HG02798 (cell line): Measurements from ENCODE around the gene PASD1.
A peak's percentile ranks its signal among the peaks of the same experiment; 100 is the strongest.

ENCODE experiments used
- ATAC-seq: cut with Tn5 transposase; IDR thresholded peaks from one replicate; pipeline ENCODE4 v1.9.1; 2021; ENCODE audit warnings: mild to moderate bottlenecking; ENCODE audit not compliant: unreplicated experiment, poor library complexity

PASD1 gene

DNA sequence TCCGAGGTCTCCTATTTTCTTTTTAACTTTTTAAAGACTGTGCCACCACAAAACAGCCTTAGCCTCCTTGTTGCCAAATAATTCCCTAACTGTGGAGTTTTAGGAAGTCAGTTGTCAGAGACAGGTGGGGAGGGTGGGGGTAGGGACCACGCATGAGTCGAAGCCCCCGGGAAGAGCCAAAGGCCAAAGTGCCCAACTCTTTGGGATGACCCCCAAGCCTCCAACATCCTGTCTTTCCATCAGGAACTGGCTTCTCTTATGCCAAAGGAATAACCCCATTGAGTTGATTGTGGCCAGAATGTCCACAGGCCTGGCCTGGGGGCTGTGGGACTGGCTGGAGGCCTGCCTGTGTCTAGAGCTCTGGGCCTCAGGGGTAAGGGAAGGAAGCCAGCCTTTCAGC is 137.6 kb downstream of the PASD1 start:
- ATAC-seq: no peak

DNA sequence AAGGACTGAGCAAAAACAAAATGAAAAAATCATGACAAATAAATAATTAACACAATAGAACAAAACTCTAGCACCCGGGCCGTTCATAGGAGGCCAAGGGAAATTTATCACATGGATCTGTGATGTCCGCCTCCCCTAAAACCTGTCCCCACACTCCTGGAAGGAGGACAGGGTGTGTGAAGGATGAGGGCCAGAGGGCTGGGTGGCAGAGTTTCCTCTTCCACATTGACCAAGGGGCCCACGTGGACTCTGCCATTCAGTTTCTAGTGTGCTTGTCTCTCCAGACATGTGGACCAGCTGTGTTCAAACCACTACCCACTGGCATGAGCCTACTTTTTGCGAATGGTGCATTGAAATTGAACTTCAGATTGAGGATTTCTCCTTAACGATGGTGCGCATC is 138.1 kb downstream of the PASD1 start:
- ATAC-seq: no peak

- no peak for ATAC-seq
These were observed 138.7 kb downstream of the PASD1 start for GRCh38 chrX:151702026-151702714.

- ATAC-seq: no peak
These were observed 139.4 kb downstream of the PASD1 start for GRCh38 chrX:151702741-151703340.

DNA sequence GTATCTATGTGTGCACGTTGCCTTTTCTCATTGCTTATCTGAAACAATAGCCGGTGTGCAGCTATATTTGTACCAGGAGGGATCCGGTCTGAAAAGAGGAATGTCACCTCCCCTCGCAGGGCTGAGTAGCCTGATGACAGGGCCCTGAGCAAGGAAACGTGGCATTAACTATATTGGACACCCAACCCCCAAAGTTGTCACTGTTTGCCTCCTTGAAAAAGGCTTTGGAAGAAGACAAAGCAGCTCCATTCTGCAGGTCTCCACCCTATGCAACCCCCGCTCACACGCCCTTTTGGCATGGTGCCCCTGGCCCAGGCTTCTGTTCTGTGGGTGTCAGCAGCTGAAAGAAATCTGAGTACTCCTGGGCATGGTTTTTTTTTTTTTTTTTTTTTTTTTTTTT is 140.0 kb downstream of the PASD1 start:
- no peak for ATAC-seq

GRCh38 chrX:151704041-151704663 is 140.7 kb downstream of the PASD1 start:
- ATAC-seq: no peak

DNA sequence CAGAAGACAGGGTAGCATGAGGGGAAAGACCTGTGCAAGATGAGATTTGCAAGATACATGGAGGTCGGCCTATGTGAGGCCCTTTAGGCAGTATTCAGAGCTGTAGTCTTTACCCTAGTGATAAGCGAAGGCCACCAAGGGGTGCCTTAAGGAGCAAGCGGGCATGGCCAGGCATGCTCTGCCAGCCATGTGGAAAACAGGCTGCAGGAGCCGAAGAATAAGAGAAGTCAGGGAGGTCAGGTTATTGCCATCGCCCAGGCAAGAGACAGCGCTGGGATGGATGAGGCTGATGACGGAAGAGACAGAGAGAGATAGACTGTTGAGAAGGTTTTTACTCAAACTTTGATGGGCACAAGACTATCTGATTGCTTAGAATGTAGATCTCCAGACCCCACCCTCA is 145.3 kb downstream of the PASD1 start:
- no peak for ATAC-seq

- ATAC-seq: no peak
These were observed 147.0 kb downstream of the PASD1 start for GRCh38 chrX:151710457-151710856.

DNA sequence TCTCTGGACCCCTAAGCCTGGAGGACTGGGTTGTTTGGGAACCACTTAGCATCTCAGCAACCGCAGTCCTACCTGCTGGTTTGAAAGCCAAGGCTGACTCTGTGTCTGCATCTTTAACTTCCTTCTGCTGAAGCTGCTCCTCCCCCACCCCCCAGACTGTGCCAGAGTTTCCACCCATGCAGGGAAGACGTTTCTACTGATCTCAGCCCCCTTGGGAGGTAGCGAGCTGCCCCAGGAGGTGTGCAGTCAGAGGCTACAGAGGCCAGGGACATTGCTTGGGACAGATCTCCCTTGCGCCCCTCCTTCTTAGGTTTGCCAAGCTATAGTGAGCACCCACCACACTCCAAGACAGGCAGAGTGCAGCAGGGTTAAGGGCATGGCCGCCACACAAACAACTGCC is 147.7 kb downstream of the PASD1 start:
- ATAC-seq: no peak

- no peak for ATAC-seq
These were observed 148.3 kb downstream of the PASD1 start for GRCh38 chrX:151711787-151712186.

DNA sequence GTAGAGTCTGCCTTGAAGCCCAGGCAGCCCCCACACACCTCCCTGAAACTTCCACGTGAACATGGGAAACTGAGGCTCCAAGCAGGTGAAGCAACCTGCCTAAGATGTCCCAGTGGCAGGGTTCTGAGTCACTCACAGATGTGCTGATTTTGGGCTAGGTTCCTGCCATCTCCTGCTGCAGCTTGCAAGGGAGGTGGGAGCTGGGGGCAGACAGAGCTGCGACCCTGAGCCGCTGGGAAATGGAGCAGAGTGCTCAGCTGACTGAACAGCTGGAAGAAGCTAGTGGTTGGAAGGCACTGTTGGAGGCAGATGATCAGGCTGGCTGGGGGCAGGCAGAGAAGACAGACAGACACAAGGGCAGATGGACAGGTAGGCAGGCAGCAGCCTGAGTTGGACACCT is 148.8 kb downstream of the PASD1 start:
- no peak for ATAC-seq

- ATAC-seq: peak; percentile 43
These were observed 150.4 kb downstream of the PASD1 start for GRCh38 chrX:151713849-151714248.

DNA sequence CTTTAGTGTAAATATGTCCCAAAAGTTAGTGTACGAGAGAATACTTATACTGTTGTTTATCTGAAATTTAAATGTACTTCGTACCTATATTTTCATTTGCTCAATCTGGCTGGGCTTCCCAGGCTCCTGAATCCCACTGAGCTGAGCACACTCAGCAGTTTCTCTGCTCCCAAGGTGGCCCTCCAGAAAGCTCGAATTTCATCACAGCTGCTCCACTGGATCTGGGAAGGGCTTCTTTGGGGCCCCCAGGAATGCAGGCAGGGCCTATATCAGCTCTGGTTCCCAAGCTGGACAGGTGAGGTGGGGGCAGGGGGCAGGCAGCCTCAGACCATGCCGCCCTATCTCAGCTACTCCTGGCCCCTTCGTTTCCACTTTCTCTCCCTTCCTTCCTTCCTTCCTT is 150.9 kb downstream of the PASD1 start:
- ATAC-seq: no peak

- no peak for ATAC-seq
These were observed 152.3 kb downstream of the PASD1 start, which contains the start of gene FATE1 for GRCh38 chrX:151715752-151716151. Gene FATE1 (plus strand): TSS chrX:151716035. CDS start chrX:151716120, 85 bp downstream.

DNA sequence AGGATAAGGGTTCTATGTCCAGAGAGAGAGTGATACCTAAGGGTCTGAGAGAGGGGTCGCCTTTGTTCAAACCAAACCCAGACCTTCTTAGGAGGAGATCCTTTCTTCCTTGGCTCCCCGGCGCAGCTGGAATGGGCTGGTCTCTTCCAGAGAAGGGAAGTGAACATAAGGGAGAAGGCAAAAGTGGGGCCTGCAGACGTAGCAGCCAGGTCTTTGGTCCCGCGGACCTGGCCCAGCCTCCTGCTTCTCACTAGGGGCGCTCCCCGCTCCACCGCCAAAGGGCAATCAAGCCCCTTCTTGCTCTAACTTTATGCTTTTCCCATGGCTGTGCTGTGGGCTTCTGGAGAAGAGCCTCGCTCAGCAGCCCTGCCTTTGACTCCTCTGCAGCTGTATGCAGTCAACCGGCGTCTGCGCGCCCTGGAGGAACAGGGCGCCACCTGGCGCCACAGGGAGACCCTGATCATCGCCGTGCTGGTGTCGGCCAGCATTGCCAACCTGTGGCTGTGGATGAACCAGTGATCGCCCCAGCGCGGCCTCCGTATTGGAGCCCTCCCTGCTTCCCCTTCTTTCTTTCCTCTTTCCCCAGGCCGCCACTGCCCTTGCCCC is 158.9 kb downstream of the PASD1 start:
- no peak for ATAC-seq

- no peak for ATAC-seq
These were observed 159.8 kb downstream of the PASD1 start for GRCh38 chrX:151723156-151723760.

DNA sequence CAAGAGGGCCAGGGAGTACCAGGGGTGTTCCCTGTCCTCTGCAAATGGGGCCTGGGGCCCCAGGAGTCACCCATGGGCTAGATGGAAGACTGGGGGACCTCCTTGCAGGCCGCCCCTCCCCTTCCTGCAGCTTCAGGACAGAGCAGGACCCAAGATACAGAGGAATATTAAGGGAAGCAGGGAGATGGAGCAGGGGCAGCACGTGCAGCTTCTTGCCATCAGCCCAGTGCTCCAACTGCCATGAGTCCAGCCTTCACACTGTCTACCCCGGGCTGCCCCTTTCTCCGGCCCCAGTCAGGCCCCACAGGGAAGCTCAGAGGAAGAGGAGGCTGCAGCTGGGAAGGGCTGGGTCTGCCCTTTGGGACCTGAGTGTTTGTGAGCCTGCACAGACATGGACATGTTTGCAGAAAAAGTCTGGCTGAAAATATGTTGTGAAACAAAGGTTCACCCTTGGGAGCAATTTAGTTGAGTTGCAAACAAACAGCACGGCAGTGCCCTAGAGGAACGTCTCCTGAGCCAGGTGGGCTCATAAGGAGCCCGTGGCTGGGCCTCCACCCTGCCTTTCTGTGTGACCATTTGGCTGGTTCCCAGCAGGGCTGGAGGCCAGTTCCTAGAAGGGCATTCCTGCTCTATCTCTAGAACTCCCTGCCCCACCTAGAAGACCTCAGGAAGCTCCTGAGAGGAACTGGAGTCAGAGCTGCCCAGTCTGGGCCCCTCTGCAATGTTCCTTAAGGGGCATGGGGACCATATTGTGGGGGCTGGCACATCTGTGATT is 161.3 kb downstream of the PASD1 start:
- ATAC-seq: no peak

DNA sequence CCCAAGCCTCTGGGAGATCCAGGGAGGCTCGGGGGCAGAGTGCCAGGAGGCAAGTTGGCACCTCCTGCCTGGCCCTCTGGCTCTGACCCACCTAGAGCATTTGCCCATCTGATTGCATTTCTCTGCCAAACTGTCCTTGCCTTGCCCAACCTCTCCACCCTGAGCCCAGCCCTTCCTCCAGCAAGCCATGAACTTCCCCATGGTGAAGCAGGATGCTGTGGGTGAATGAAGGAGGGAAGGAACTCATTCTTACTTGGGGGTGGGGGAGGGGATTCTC is 161.8 kb downstream of the PASD1 start:
- ATAC-seq: no peak
